GM12878 (cell line): Measurements from ENCODE around the gene CTNS. TPM values are rescaled to one million over a fixed set of nuclear protein-coding genes. Genes with fewer than 3 reads are reported as not detected.
A peak's percentile ranks its signal among the peaks of the same experiment; 100 is the strongest.

Experiments used
- ATAC-seq: fragments of 200-7000 bp; cut with Tn5 transposase; 3 replicates; pipeline ENCODE4 v1.9.1; 2020; ENCODE audit warnings: mild to moderate bottlenecking, moderate library complexity
- BruUV-seq: library from RNA; stranded (reverse); fragments of 400-500 nt; replicated peaks from 2 replicates; lab custom pipeline; 2021; lab: Mats Ljungman, UMichigan
- CTCF ChIA-PET: fragments of 300-600 bp; sonication (Branson Sonifier 250); formaldehyde crosslinking; extraction: SDS; loops from one replicate; lab custom pipeline; 2021; ENCODE audit warnings: inconsistent platforms; lab: Yijun Ruan, JAX
- POLR2A ChIA-PET: fragments of 350-600 bp; formaldehyde crosslinking; extraction: SDS; loops from one replicate; lab custom pipeline; 2021; ENCODE audit warnings: inconsistent platforms; lab: Charles Lee
- RAD21 ChIA-PET: fragments of 300-600 bp; sonication (Branson Sonifier 250); formaldehyde crosslinking; loops from one replicate; lab custom pipeline; 2023; ENCODE audit warnings: antibody characterized with exemption; ENCODE audit not compliant: unreplicated experiment; lab: Charles Lee
- SMC1A ChIA-PET: fragments of 300-600 bp; sonication (Branson Sonifier 250); formaldehyde crosslinking; loops from one replicate; lab custom pipeline; 2023; ENCODE audit not compliant: unreplicated experiment, uncharacterized antibody; lab: Charles Lee
- DNase-seq: peaks from one replicate; pipeline ENCODE4 v3.0.0-alpha.2; 2011; ENCODE audit warnings: low read depth, low spot score
- FAIRE-seq: peaks from 3 replicates; lab custom pipeline; 2011; peaks lifted over from hg19 to GRCh38; lab: Jason Lieb, UNC
- H2AFZ ChIP-seq: 2 replicates; pipeline ENCODE4 v1.6.0; 2011; ENCODE audit warnings: low read depth, low read length, control low read depth; ENCODE audit not compliant: control insufficient read depth
- H3K27ac ChIP-seq: 2 replicates; pipeline ENCODE4 v1.5.1; 2011; ENCODE audit warnings: control low read depth; ENCODE audit not compliant: control insufficient read depth, insufficient read depth
- H3K27me3 ChIP-seq, 2 experiments: replicated peaks in 1 of 2; 2 replicates each; pipeline versions ENCODE4 v1.6.0 to v1.6.1; 2011; ENCODE audit warnings: low read length in 1 of 2; ENCODE audit not compliant: control insufficient read depth in 2 of 2, insufficient read depth in 2 of 2
- H3K36me3 ChIP-seq, 2 experiments: 2 replicates each; pipeline ENCODE4 v1.5.1; 2011; ENCODE audit warnings: low read length in 1 of 2; ENCODE audit not compliant: control insufficient read depth in 2 of 2, insufficient read depth in 2 of 2
- H3K4me1 ChIP-seq: 2 replicates; pipeline ENCODE4 v1.6.1; 2011; ENCODE audit warnings: mild to moderate bottlenecking, low read length, moderate library complexity, mixed read lengths; ENCODE audit not compliant: control insufficient read depth, insufficient read depth
- H3K4me2 ChIP-seq: 2 replicates; pipeline ENCODE4 v1.6.0; 2011; ENCODE audit warnings: control low read depth; ENCODE audit not compliant: control insufficient read depth, insufficient read depth
- H3K4me3 ChIP-seq: fragments of 200-600 bp; sonication (generic); 2 replicates; pipeline ENCODE4 v1.5.1; 2016
- H3K79me2 ChIP-seq: 2 replicates; pipeline ENCODE4 v1.6.0; 2011; ENCODE audit warnings: low read length; ENCODE audit not compliant: control insufficient read depth, insufficient read depth
- H3K9ac ChIP-seq: 2 replicates; pipeline ENCODE4 v1.8.0; 2011; ENCODE audit warnings: low read length, control low read depth, mixed read lengths; ENCODE audit not compliant: control insufficient read depth, insufficient read depth
- H3K9me3 ChIP-seq: replicated peaks from 3 replicates; pipeline ENCODE4 v1.5.1; 2011; ENCODE audit warnings: mild to moderate bottlenecking, low read length; ENCODE audit not compliant: control insufficient read depth, insufficient read depth
- H4K20me1 ChIP-seq: 2 replicates; pipeline ENCODE4 v1.6.0; 2011; ENCODE audit not compliant: control insufficient read depth, insufficient read depth
- BHLHE40 ChIP-seq, 2 experiments: fragments of 450-650 bp in 1 of 2; IDR thresholded peaks; 2 replicates each; pipeline ENCODE4 v1.6.1; 2011 to 2017; ENCODE audit warnings: low read depth in 2 of 2, borderline replicate concordance in 1 of 2, improper control_type of control experiment in 1 of 2, low read length in 1 of 2, mild to moderate bottlenecking in 1 of 2
- CHD2 ChIP-seq: IDR thresholded peaks from 2 replicates; pipeline ENCODE4 v1.6.1; 2011; ENCODE audit warnings: low read depth, low read length, improper control_type of control experiment, borderline replicate concordance
- DPF2 ChIP-seq: fragments of 450-650 bp; IDR thresholded peaks from 2 replicates; pipeline ENCODE4 v1.6.1; 2017; ENCODE audit warnings: mild to moderate bottlenecking
- IRF4 ChIP-seq: IDR thresholded peaks from 2 replicates; pipeline ENCODE4 v1.6.1; 2011; ENCODE audit warnings: low read depth, low read length
- MEF2B ChIP-seq: fragments of 450-650 bp; IDR thresholded peaks from 2 replicates; pipeline ENCODE4 v1.6.1; 2018; ENCODE audit warnings: mild to moderate bottlenecking, moderate library complexity; ENCODE audit not compliant: partially characterized antibody, poor library complexity, severe bottlenecking
- NRF1 ChIP-seq: conservative IDR thresholded peaks from 2 replicates; pipeline ENCODE4 v1.6.1; 2011; ENCODE audit warnings: mild to moderate bottlenecking, low read depth, low read length, improper control_type of control experiment
- PAX8 ChIP-seq: fragments of 450-650 bp; IDR thresholded peaks from 2 replicates; pipeline ENCODE4 v1.6.1; 2017; ENCODE audit warnings: mild to moderate bottlenecking, moderate library complexity
- POU2F2 ChIP-seq: IDR thresholded peaks from 3 replicates; pipeline ENCODE4 v1.6.1; 2011; ENCODE audit warnings: low read depth, mild to moderate bottlenecking, low read length, borderline replicate concordance
- SIX5 ChIP-seq: IDR thresholded peaks from 2 replicates; pipeline ENCODE4 v1.6.1; 2011; ENCODE audit warnings: mild to moderate bottlenecking, low read depth, low read length, moderate library complexity; ENCODE audit not compliant: severe bottlenecking
- WGBS: methylation state at CpG from one replicate; pipeline ENCODE4 v1.1.6; 2016; ENCODE audit warnings: low lambda C conversion rate; ENCODE audit not compliant: insufficient replicate concordance, insufficient coverage; ENCODE audit errors: missing lambda C conversion rate; 5-methylcytosine and 5-hydroxymethylcytosine counted together
- in situ Hi-C: fragments of 300-500 bp; cut with MboI; formaldehyde crosslinking; loops from 9 replicates; pipeline ENCODE4 v1.14.3; 2018; ENCODE audit warnings: mixed read lengths
- intact Hi-C: fragments of 100-400 bp; cut with micrococcal nuclease; formaldehyde crosslinking; loops from one replicate; pipeline ENCODE4 v1.14.2; 2022; ENCODE audit not compliant: unreplicated experiment
- polyA plus RNA-seq, 11 experiments: library from polyadenylated mRNA; depleted of rRNA in 4 of 11; unstranded in 6 of 11; stranded (reverse) in 5 of 11; fragments of >200 nt; fragmentation: Nextera tagmentation in 4 of 11; fragmentation: Illumina TruSeq in 1 of 11; extraction: Ambion mirVana in 4 of 11; extraction: Trizol in 1 of 11; gene quantifications; 1 replicate in 1 of 11; 2 replicates in 10 of 11; pipeline versions ENCODE4 v1.2.1 to v1.2.3, GENCODE V29; 2011 to 2016; ENCODE audit warnings: inconsistent platforms in 2 of 11, missing spikeins in 2 of 11, low read depth in 1 of 11
- total RNA-seq, 4 experiments: library from RNA; depleted of rRNA in 3 of 4; stranded (reverse); fragments of >200 nt in 3 of 4; fragmentation: Illumina TruSeq in 1 of 4; extraction: Trizol in 1 of 4; gene quantifications; 2 replicates each; pipeline versions ENCODE4 v1.2.1 to v1.2.3, GENCODE V29; 2013 to 2021
- TF ChIP-seq, protein P1 (sequence below): fragments of 450-650 bp; IDR thresholded peaks from 2 replicates; pipeline ENCODE4 v1.6.1; 2017; ENCODE audit warnings: borderline replicate concordance
- TF ChIP-seq, protein P2 (sequence below): IDR thresholded peaks from 2 replicates; pipeline ENCODE4 v1.6.1; 2012; ENCODE audit warnings: mild to moderate bottlenecking, low read depth, low read length
- TF ChIP-seq, protein P3 (sequence below): fragments of 150-350 bp; IDR thresholded peaks from 2 replicates; pipeline ENCODE4 v1.6.1; 2016; ENCODE audit warnings: low read depth, low read length

Gene CTNS
- total and polyA plus RNA-seq, 10 of the 15 experiments (the other 5 are each of a cell fraction or from before 2014, with no cell fraction given), result 0.92 to 10.7 (median 6.4) TPM

- peak within 1 kb of the TSS; percentile 98 for H3K9ac ChIP-seq
- DNase-seq (peak; percentile 86), FAIRE-seq (peak; percentile 96), ATAC-seq (peak; percentile 97)
- H3K4me3 ChIP-seq, result peak within 1 kb of the TSS; percentile 84
- H3K79me2 ChIP-seq, result peaks cover 20% of the 10 kb centered on the region
- peak within 1 kb of the TSS; percentile 86 for H3K27ac ChIP-seq
- no peaks in the 10 kb centered on the region for H4K20me1 ChIP-seq
- ChIA-PET SMC1A (no interaction called here), RAD21 (interaction anchor here (0.6 kb wide), 1 partner anchor 92 kb away, joined by 3 read pairs; no protein-coding TSS in a partner anchor), POLR2A (interaction anchor here (0.6 kb wide), 1 partner anchor 67 kb away, joined by 3 read pairs; no protein-coding TSS in a partner anchor), CTCF (interaction anchor here (1.0 kb wide), 1 partner anchor 32 kb away, joined by 4 read pairs; the partner anchor contains the start of genes CTNS and SHPK)
- peaks cover 8% of the 10 kb centered on the region for H3K4me1 ChIP-seq
- in situ Hi-C loops (no loop called here), intact Hi-C loops (loop anchor here (10.0 kb wide), 1 partner anchor 114 kb away; the partner anchor contains the start of gene TRPV3)
- H3K4me2 ChIP-seq, result peak within 1 kb of the TSS; percentile 99
- no peaks in the 10 kb centered on the region for H3K9me3 ChIP-seq
- no peaks in the 10 kb centered on the region for H3K36me3 ChIP-seq
- no peaks in the 10 kb centered on the region for H3K27me3 ChIP-seq
- 1% methylated on average over 87 of the region's 89 CpGs for WGBS
- peak within 1 kb of the TSS; percentile 96 for H2AFZ ChIP-seq
- BruUV-seq, result no TSS peak
- TF ChIP-seq POU2F2, result peak; percentile 82; the same call in 2 of the 3 replicates
- TF ChIP-seq, protein P1, sequence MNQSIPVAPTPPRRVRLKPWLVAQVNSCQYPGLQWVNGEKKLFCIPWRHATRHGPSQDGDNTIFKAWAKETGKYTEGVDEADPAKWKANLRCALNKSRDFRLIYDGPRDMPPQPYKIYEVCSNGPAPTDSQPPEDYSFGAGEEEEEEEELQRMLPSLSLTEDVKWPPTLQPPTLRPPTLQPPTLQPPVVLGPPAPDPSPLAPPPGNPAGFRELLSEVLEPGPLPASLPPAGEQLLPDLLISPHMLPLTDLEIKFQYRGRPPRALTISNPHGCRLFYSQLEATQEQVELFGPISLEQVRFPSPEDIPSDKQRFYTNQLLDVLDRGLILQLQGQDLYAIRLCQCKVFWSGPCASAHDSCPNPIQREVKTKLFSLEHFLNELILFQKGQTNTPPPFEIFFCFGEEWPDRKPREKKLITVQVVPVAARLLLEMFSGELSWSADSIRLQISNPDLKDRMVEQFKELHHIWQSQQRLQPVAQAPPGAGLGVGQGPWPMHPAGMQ, result no peak
- TF ChIP-seq NRF1, result peak; percentile 99
- TF ChIP-seq, protein P2, sequence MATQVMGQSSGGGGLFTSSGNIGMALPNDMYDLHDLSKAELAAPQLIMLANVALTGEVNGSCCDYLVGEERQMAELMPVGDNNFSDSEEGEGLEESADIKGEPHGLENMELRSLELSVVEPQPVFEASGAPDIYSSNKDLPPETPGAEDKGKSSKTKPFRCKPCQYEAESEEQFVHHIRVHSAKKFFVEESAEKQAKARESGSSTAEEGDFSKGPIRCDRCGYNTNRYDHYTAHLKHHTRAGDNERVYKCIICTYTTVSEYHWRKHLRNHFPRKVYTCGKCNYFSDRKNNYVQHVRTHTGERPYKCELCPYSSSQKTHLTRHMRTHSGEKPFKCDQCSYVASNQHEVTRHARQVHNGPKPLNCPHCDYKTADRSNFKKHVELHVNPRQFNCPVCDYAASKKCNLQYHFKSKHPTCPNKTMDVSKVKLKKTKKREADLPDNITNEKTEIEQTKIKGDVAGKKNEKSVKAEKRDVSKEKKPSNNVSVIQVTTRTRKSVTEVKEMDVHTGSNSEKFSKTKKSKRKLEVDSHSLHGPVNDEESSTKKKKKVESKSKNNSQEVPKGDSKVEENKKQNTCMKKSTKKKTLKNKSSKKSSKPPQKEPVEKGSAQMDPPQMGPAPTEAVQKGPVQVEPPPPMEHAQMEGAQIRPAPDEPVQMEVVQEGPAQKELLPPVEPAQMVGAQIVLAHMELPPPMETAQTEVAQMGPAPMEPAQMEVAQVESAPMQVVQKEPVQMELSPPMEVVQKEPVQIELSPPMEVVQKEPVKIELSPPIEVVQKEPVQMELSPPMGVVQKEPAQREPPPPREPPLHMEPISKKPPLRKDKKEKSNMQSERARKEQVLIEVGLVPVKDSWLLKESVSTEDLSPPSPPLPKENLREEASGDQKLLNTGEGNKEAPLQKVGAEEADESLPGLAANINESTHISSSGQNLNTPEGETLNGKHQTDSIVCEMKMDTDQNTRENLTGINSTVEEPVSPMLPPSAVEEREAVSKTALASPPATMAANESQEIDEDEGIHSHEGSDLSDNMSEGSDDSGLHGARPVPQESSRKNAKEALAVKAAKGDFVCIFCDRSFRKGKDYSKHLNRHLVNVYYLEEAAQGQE, result no peak
- TF ChIP-seq CHD2, result peak; percentile 43; the same call in 1 of the 2 replicates
- TF ChIP-seq SIX5, result no peak
- TF ChIP-seq MEF2B, result no peak
- TF ChIP-seq DPF2, result no peak
- TF ChIP-seq, protein P3, sequence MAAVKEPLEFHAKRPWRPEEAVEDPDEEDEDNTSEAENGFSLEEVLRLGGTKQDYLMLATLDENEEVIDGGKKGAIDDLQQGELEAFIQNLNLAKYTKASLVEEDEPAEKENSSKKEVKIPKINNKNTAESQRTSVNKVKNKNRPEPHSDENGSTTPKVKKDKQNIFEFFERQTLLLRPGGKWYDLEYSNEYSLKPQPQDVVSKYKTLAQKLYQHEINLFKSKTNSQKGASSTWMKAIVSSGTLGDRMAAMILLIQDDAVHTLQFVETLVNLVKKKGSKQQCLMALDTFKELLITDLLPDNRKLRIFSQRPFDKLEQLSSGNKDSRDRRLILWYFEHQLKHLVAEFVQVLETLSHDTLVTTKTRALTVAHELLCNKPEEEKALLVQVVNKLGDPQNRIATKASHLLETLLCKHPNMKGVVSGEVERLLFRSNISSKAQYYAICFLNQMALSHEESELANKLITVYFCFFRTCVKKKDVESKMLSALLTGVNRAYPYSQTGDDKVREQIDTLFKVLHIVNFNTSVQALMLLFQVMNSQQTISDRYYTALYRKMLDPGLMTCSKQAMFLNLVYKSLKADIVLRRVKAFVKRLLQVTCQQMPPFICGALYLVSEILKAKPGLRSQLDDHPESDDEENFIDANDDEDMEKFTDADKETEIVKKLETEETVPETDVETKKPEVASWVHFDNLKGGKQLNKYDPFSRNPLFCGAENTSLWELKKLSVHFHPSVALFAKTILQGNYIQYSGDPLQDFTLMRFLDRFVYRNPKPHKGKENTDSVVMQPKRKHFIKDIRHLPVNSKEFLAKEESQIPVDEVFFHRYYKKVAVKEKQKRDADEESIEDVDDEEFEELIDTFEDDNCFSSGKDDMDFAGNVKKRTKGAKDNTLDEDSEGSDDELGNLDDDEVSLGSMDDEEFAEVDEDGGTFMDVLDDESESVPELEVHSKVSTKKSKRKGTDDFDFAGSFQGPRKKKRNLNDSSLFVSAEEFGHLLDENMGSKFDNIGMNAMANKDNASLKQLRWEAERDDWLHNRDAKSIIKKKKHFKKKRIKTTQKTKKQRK, result no peak
- TF ChIP-seq IRF4, result no peak
- peak in 1 of 2 experiments; percentile 67; a peak in 2 of 4 replicates for TF ChIP-seq BHLHE40 (IDR thresholded peaks at IDR 0.05; ENCODE audit: borderline replicate concordance in 1 of 2, low read depth in 2 of 2, low read length in 1 of 2)
- no peak for TF ChIP-seq PAX8
Observed at GRCh38 chr17:3668279-3669084, 31.9 kb downstream of the CTNS start, which contains the start of the genes EMC6 and TAX1BP3. EMC6 (plus strand) TSS chr17:3668812; CDS start chr17:3669147, 335 bp downstream. TAX1BP3 (minus strand) TSS chr17:3668578; CDS start chr17:3668526, 52 bp downstream.
